Measurements from ENCODE around the gene EPB41L3.
"Not testable (repeated sequence)": the region's sequence is repeated elsewhere in the genome, so short reads cannot be mapped to it uniquely, and the experiment has no call there.

Gene EPB41L3

DNA sequence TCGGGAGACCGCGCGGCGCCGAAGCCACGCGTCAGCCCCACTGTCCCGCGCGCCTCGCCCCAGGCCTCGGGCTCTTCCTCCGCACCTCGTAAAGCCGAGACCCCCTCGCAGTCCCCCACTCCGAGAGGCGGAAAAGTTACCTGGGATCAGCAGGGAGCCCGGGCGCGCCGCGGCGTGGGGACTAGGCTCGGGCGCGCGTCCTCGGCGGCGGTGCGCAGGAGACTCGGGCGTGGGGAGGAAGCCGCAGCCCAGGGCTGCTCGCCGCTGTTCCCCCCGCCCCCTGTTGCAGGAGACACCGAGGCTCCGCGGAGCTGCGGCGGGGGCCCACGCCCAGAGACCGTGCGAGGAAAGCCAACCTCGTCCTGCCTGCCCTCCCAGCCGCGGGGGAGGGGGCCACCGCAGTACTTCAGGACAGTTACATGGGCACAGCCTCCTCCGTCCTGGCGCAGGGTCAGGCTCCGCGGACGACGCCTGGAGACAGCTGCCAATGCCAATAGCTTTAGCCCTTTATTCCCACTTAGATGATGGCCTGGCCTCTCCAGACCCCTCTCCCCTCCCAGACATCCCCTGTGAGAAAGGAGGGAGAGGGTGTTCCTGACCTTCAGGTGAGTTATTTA is at the start of gene EPB41L3:
Gene EPB41L3, minus strand, starts transcription at position 225 of the 617 bp plus-strand sequence. CDS start 54,814 bp downstream, outside the sequence.
- DNase-seq = no peak

DNA sequence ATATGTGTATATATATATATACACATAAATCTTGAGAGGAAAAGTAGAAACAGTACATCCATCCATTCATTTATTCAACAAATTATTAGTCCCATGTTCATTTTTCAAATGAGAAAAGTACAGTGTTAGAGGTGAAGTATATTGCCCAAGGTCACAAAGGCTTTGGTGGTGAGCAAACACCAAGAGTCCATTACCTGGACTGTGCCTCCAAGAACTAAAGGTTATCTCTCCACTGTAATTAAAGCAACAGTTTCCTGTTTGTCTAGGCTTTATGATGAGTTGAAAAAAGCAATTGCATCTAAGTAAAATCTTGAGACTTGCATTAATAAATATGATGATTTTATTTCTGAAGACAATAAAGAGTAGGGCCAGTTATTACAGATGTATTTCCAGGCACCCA is 44.7 kb upstream of the EPB41L3 start:
- no peak for DNase-seq

- no peak for DNase-seq
Measured at GRCh38 chr18:5585653-5586052, 41.9 kb upstream of the EPB41L3 start.

DNA sequence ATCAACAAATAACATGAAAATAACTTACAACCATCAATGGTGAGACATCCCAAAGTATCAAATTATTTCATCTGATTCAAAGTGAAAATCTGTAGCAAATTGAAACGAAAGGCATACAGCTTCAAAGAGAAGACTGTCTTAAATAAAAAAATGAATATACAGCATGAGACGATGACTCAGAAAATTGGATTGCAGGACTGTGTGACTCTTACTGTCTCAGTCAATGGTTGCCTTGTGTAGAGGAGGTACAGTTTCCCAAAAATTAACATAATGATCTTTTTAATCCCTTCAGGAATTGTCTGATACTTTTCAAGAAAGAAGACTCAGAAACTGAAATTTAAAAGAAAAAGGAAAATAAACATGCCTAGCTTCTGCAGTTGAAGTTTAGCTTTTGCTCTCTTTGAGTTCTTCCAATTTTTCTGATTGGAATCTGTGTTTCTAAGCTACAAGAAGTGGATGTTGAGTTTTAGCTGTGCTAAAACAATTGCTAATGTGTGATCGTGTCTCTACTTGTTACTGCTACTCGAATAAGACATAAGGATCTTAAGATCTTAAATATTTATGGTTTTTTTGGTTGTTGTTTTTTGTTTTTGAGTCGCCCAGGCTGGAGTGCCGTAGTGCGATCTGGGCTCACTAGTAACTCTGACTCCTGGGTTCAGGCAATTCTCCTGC is 41.1 kb upstream of the EPB41L3 start:
- DNase-seq = no peak

- DNase-seq = no peak
Measured at GRCh38 chr18:5582849-5583681, 39.3 kb upstream of the EPB41L3 start.

GRCh38 chr18:5582076-5582475 is 38.3 kb upstream of the EPB41L3 start:
- DNase-seq = no peak

DNA sequence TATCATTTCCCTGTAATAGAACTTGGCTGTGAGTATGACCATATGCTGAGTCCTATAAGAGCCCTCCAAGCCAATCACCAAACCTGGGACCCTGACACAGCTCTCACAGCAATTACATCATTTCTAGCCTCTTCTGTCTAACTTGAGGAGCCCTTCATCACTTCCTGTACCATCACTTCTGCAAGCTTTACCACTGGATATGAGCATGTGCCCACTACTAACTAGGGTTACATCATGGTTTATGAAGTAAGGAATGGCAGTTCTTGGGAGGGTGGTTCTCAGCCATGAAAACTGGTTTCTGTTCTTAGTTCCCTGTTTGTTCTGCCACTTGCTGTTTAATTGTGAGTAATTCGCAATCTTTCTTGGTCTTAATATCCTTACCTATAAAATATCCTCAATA is 31.0 kb upstream of the EPB41L3 start:
- no peak for DNase-seq

DNA sequence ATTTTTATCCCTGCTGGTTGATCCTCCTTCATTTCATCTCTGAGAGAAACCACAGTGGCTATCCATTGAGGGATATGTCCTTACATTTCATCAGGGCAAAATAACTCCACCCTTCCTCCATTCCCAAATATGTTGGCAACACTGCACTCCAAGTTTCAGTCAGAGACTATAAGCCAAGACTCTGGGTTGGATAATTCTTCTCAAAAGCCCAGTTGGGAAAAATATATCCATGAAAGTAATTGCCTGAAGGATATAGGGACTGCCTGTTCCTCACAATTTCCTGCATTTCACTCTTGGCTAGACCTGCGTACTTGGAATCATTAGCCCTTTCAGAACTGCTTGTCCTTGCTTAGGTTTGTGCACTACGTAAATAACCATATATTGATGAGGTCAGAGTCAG is 27.9 kb upstream of the EPB41L3 start:
- no peak for DNase-seq

DNA sequence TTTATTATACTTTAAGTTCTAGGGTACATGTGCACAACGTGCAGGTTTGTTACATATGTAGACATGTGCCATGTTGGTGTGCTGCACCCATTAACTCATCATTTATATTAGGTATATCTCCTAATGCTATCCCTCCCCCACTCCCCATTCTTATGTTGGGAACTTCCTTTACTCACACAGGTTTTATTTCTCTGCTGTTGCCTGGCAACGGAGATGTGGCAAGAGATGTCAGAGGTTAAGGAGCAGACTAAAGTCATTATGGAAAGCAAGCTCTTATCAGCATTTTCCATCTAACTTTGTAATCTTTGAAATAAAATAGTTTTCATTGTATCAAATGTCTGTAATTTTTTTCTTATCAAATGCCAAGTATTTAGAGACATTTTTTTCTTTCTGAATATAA is 26.8 kb upstream of the EPB41L3 start:
- DNase-seq = not testable (repeated sequence)

GRCh38 chr18:5568416-5568815 is 24.6 kb upstream of the EPB41L3 start:
- no peak for DNase-seq

- no peak for DNase-seq
Measured at GRCh38 chr18:5558851-5559250, 15.1 kb upstream of the EPB41L3 start.

DNA sequence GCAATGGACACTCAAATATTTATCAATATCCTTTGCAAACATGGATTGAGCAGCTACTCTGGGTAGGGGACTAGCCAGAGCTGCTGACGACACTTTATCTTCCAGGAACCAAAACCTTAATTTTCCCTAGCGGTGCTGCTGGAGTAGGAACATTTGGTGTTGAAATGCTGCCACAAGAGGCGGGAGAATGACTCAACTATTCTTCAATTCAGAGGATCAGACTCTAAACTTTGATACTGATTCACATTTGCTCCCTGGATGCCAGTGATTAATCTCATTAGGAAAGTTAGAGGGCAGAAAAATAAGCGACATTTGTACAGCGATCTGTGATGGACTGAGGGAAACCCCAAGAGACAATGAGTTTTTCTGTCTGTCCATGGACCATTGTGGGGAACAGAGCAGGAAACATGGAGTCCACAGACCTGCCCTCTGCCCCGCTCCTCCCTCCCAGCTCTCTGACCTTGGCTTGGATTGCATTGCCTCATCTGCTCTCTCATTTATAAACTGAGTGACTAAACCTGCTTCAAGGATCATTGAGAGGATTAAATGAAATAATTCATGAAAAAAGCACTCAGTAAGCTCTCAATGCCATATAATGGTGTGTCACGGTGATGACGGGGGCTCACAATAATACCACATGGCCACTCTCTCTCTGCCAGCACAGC is 12.6 kb upstream of the EPB41L3 start:
- DNase-seq = no peak

GRCh38 chr18:5554629-5555028 is 10.8 kb upstream of the EPB41L3 start:
- DNase-seq = no peak

- DNase-seq = no peak
Measured at GRCh38 chr18:5546660-5547059, 2.9 kb upstream of the EPB41L3 start.

GRCh38 chr18:5543036-5543680 is 639 bp downstream of the EPB41L3 start:
- DNase-seq = no peak

- DNase-seq = no peak
Measured at GRCh38 chr18:5542515-5543035, 1.2 kb downstream of the EPB41L3 start.

- no peak for DNase-seq
Measured at GRCh38 chr18:5541644-5542043, 2.2 kb downstream of the EPB41L3 start.

DNA sequence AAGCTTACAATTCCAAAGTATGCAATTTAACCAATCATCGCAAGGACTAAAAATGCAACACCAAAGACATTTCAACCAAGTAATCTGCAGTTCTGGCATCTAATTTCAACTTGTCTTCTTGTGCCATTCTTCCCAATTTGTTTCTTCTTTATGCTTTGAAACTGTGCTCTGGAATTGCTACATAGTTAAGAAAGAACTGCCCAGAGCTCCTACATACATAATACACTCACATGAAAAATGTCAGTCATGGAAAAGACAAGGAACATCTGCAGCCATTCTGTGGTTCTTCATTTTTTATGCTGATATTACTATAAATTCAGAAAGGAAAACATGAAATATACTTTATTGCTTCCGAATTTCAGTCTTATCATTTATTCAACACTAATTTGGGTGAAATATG is 4.4 kb downstream of the EPB41L3 start:
- DNase-seq = no peak

- no peak for DNase-seq
Measured at GRCh38 chr18:5538544-5538943, 5.3 kb downstream of the EPB41L3 start.

DNA sequence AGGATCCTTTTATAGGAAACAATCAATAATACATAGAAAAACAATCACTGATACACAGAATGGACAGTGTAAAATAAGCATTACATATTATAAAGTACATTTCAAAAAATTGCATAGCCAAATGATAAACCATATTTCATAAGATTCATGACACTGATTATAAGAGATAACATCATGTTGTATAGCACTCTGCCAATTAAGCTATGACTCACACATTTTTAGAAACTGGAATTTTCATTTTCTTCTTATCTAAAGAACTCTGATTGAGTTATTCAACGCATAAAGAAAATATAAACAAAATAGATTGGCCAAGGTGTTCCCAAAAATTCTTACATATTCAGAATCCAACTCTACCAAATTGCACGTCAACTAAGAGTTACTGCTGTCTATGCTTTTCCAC is 5.9 kb downstream of the EPB41L3 start:
- DNase-seq = no peak

DNA sequence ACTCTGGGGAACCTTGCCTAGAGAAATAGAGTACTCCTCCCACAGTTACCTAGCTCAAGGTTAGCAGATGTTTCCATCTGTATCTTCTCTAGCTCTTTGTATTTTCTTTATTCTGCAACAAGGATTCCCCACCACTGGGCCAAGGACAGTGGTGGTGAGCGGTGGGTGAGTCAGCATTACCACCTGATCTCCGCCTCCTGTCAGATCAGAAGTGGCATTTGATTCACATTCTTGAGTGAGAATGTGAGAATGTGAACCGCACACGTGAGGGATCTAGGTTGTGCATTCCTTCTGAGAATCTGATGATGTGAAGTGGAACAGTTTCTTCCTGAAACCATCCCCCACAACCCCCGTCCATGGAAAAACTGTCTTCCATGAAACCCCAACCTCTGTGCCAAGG is 9.0 kb downstream of the EPB41L3 start:
- no peak for DNase-seq

DNA sequence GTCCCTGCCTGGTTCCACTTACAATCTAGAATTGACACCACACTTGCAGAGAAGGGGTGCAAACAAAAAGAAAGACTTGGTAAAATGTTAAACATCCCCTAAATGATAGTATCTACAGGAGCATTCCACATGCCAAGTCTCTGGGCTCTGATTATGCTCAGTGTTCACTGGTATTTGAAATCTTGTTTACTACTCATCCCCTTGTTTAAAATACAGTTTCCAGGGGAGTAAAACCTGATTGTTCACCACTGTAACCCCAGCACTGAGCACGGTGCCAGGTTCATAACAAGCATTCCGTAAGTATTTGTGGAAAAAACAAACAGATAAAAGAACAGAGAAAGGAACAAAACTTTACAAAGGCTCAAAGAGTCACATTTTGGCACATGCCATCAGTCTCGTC is 11.7 kb downstream of the EPB41L3 start:
- DNase-seq = no peak
